Right lobe of liver (tissue), 6 donors: ENCODE data around the gene IGSF21. TPM values are rescaled to one million over a fixed set of nuclear protein-coding genes. Genes with fewer than 3 reads are reported as not detected.

Experiments
- ATAC-seq, 4 donors: fragments of 200-7000 bp; cut with Tn5 transposase; one replicate each; pipeline ENCODE4 v1.9.1; 2020; ENCODE audit warnings: mild to moderate bottlenecking in 4 of 4, moderate library complexity in 4 of 4
- DNase-seq, 3 donors: peaks; one replicate each; pipeline ENCODE4 v3.0.0-alpha.2; 2020
- H3K27ac ChIP-seq, 3 donors: fragments of 200-600 bp; one replicate each; pipeline ENCODE4 v1.8.0; 2022
- H3K27me3 ChIP-seq, 2 donors: fragments of 200-600 bp; one replicate each; pipeline ENCODE4 v1.8.0; 2022
- H3K36me3 ChIP-seq, 4 donors: fragments of 200-600 bp; sonication (generic) in 1 of 4; one replicate each; pipeline versions ENCODE4 v1.5.1 to v1.8.0; 2017 to 2022; ENCODE audit warnings: control low read depth in 1 of 4
- H3K4me1 ChIP-seq, 4 donors: fragments of 200-600 bp; sonication (generic) in 1 of 4; one replicate each; pipeline versions ENCODE4 v1.5.1 to v1.8.0; 2017 to 2022; ENCODE audit warnings: control low read depth in 1 of 4
- H3K4me3 ChIP-seq, 3 donors: fragments of 200-600 bp; one replicate each; pipeline ENCODE4 v1.8.0; 2022
- H3K9me3 ChIP-seq, 4 donors: fragments of 200-600 bp; sonication (generic) in 1 of 4; one replicate each; pipeline versions ENCODE4 v1.5.1 to v1.8.0; 2017 to 2022; ENCODE audit warnings: control low read depth in 1 of 4
- CTCF ChIP-seq, 4 donors: fragments of 200-600 bp in 3 of 4; fragments of 450-650 bp in 1 of 4; IDR thresholded peaks; one replicate each; pipeline versions ENCODE4 v1.5.1 to v1.8.0; 2016 to 2022; ENCODE audit warnings: antibody characterized with exemption in 4 of 4, mild to moderate bottlenecking in 2 of 4
- POLR2A ChIP-seq: fragments of 450-650 bp; IDR thresholded peaks from one replicate; pipeline ENCODE4 v1.6.1; 2017; ENCODE audit warnings: antibody characterized with exemption, mild to moderate bottlenecking
- WGBS: methylation state at CpG from one replicate; pipeline ENCODE4 v1.1.6; 2018; ENCODE audit warnings: low coverage, low lambda C conversion rate; ENCODE audit not compliant: insufficient coverage; ENCODE audit errors: missing lambda C conversion rate; 5-methylcytosine and 5-hydroxymethylcytosine counted together
- intact Hi-C, 2 donors: fragments of 100-400 bp; cut with DNase I; formaldehyde crosslinking; loops; one replicate each; pipeline versions ENCODE4 v1.11.2 to v1.14.1; 2022
- total RNA-seq, 6 experiments: library from RNA; depleted of rRNA in 2 of 6; stranded (reverse); fragments of >200 nt in 2 of 6; fragmentation: NEBNext Ultra II Directional in 3 of 6; extraction: Animal tissue kit (Norgen Biotek cat#: 25700) in 3 of 6; gene quantifications; one replicate each; pipeline versions ENCODE4 v1.1.0 to v1.2.4, GENCODE V29; 2016 to 2023
- donor health status: DM: no; HTN: yes; CAD: no.
- donor health status: DM: no; HTN: no; CAD: no.
- donor health status: DM: no; HTN: no; CAD: no.
- donor health status: DM: no; HTN: yes; CAD: no.
- donor health status: DM: no; HTN: yes; CAD: no.

The IGSF21 gene
- total RNA-seq, 6 experiments from 2014 or later: 0.34 to 2.0 (median 0.71) TPM

- Histone ChIP-seq H3K4me3 (no peak overlapping the region), H3K9me3 (no peaks in the 10 kb centered on the region), H3K27me3 (no peaks in the 10 kb centered on the region), H3K36me3 (no peaks in the 10 kb centered on the region), H3K27ac (no peak overlapping the region), H3K4me1 (no peaks in the 10 kb centered on the region)
- TF ChIP-seq POLR2A (no peak), CTCF (IDR thresholded peaks at IDR 0.05) (no peak)
- WGBS: 45% methylated on average over 8 of the region's 9 CpGs
- intact Hi-C loops: no loop called here
- no peak for DNase-seq
- no peak for ATAC-seq
Observed at GRCh38 chr1:18237371-18237770, 129.8 kb downstream of the IGSF21 start.

- no peak overlapping the region for H3K4me3 ChIP-seq
- TF ChIP-seq POLR2A: no peak
- no peaks in the 10 kb centered on the region for H3K4me1 ChIP-seq
- no peak overlapping the region for H3K27ac ChIP-seq
- WGBS: 38% methylated on average over 3 of the region's 5 CpGs
- no peaks in the 10 kb centered on the region for H3K9me3 ChIP-seq
- DNase-seq (no peak), ATAC-seq (no peak)
- no peaks in the 10 kb centered on the region for H3K36me3 ChIP-seq
- no peaks in the 10 kb centered on the region for H3K27me3 ChIP-seq
- intact Hi-C loops: no loop called here
Observed at GRCh38 chr1:18238190-18238589, 130.6 kb downstream of the IGSF21 start.

DNA sequence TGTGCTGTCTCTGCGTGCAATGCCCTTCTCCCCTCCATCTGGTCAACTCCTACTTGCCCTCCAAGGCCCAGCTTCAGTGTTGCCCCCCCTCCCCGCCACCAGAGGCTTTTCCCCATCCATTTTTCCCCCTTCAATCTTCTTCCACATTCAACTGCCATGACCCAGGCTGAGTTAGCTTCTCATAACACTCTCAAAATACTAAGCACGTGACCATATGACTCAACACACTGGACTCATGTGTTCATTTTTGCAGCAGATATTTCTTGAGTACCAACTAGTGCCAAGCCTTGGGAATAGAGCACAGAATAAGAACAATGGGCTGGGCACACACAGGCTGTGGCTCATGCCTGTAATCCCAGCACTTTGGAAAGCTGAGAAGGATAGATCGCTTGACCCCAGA, 132.1 kb downstream of the IGSF21 start:
- no peak overlapping the region for H3K27ac ChIP-seq
- H3K4me3 ChIP-seq: no peak overlapping the region
- no peak for DNase-seq
- H3K9me3 ChIP-seq: no peaks in the 10 kb centered on the region
- H3K36me3 ChIP-seq: no peaks in the 10 kb centered on the region
- TF ChIP-seq POLR2A (no peak), CTCF (IDR thresholded peaks at IDR 0.05) (no peak)
- 53% methylated on average over 4 of the region's 4 CpGs for WGBS
- ATAC-seq: no peak
- intact Hi-C loops: no loop called here
- no peaks in the 10 kb centered on the region for H3K4me1 ChIP-seq
- H3K27me3 ChIP-seq: no peaks in the 10 kb centered on the region

DNA sequence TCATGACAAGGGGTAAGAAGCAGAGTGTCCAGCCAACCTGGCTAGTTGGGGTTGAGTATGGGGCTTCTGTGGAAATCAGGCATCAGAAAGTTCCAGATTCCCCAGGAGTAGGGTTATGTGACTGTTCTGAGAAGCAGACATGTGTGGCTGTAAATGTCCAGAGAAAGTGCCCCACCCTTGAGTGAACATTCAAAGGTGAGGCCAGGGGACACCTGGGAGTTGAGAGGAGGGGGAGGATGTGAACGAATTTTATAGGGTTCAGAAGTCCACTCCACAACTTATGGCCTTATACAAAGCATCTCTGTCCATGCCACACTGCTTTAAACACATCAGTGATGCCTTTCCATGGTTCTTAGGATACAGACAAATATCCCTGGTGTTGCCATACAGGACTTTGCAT, 133.3 kb downstream of the IGSF21 start:
- DNase-seq: no peak
- no peaks in the 10 kb centered on the region for H3K36me3 ChIP-seq
- H3K4me1 ChIP-seq: no peaks in the 10 kb centered on the region
- intact Hi-C loops: no loop called here
- no peak overlapping the region for H3K27ac ChIP-seq
- TF ChIP-seq CTCF (IDR thresholded peaks at IDR 0.05): no peak
- no peak for TF ChIP-seq POLR2A
- no peaks in the 10 kb centered on the region for H3K9me3 ChIP-seq
- 0% methylated on average over 1 of the region's 1 CpG for WGBS
- no peaks in the 10 kb centered on the region for H3K27me3 ChIP-seq
- no peak for ATAC-seq
- no peak overlapping the region for H3K4me3 ChIP-seq

- Histone ChIP-seq H3K4me1 (no peaks in the 10 kb centered on the region), H3K9me3 (no peaks in the 10 kb centered on the region), H3K27ac (no peak overlapping the region), H3K4me3 (no peak overlapping the region), H3K36me3 (no peaks in the 10 kb centered on the region), H3K27me3 (no peaks in the 10 kb centered on the region)
- no peak for ATAC-seq
- 39% methylated on average over 3 of the region's 7 CpGs for WGBS
- TF ChIP-seq CTCF (IDR thresholded peaks at IDR 0.05) (no peak), POLR2A (no peak)
- intact Hi-C loops: no loop called here
- DNase-seq: no peak
Observed at GRCh38 chr1:18241891-18242290, 134.3 kb downstream of the IGSF21 start.
